ENCODE measurements around the gene RBMS3.

DNA sequence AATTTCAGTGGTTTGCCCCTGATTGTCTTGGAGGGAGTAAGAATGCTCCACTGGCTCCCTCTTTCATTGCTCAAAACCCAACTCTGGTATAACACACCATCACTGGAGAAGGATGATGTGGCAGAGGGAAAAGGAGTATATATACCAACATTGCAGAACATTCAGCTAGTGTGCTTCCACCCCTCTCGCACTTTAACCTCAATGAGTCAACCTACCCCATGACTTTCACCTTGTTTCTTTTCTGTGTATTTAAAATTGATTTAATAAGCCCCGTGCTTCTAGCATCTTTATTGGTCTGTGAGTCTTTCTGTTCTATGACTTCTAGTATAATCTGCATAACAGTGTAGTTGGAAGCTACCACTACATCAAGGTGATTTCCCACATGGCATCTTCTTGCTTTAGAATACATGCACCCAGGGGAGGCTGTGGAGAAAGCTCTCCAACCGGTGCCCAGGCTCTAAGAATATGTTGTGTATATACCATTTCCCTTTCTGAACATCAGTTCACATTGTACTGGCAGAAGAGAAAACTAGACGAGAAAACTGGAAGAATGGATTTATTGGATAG lies 730.4 kb downstream of the RBMS3 start:
- TF ChIP-seq, protein P1, sequence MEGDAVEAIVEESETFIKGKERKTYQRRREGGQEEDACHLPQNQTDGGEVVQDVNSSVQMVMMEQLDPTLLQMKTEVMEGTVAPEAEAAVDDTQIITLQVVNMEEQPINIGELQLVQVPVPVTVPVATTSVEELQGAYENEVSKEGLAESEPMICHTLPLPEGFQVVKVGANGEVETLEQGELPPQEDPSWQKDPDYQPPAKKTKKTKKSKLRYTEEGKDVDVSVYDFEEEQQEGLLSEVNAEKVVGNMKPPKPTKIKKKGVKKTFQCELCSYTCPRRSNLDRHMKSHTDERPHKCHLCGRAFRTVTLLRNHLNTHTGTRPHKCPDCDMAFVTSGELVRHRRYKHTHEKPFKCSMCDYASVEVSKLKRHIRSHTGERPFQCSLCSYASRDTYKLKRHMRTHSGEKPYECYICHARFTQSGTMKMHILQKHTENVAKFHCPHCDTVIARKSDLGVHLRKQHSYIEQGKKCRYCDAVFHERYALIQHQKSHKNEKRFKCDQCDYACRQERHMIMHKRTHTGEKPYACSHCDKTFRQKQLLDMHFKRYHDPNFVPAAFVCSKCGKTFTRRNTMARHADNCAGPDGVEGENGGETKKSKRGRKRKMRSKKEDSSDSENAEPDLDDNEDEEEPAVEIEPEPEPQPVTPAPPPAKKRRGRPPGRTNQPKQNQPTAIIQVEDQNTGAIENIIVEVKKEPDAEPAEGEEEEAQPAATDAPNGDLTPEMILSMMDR (IDR thresholded peaks at IDR 0.05) = no peak
- TF ChIP-seq POLR2A (IDR thresholded peaks at IDR 0.05) (no peak), POLR2AphosphoS5 (IDR thresholded peaks at IDR 0.05) (no peak), EP300 (IDR thresholded peaks at IDR 0.05; ENCODE audit: low read depth) (no peak)
